ENCODE measurements around the gene BICDL1.

Gene BICDL1

DNA sequence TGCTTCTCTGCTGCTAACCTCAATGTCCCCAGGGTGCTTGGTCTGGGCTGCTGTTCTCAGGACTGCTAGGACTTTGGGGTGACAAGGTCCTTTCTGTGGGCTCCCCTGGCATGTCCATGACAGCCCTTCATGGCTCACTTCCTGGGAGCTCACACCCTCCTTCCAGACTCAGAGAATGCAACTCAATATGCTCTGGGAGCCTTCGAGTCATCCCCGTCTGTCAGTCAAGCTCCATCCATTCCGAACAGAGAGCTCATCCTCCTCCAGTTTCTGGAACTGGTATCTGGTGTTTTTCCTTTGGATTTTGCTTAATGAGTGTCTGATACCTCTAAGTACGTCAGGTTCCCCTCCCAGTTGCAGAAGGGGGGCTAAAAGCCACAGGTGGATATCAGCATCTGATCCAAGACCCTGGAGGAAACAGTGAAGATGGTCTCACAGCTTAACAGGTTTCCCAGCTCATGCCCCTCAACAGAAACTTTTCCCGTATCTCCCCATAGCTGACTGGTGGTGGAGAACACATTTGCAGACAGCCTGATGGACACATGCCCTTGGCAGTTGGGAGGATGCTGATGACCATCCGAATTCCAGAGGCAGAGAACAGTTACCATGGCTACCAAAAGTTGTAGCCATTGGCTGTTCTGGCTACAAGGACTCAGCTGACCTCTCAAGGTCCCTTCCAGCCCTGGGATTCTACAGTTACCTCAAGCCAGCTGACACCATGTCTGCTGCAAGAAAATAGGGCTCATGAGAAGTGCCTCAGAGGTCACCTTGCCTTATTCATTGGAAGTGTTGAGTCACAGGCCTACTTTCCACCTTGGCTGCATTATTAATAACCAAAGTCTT, 137.0 kb downstream of the BICDL1 start:
- no peak for DNase-seq (ENCODE audit: low read depth, low spot score)

DNA sequence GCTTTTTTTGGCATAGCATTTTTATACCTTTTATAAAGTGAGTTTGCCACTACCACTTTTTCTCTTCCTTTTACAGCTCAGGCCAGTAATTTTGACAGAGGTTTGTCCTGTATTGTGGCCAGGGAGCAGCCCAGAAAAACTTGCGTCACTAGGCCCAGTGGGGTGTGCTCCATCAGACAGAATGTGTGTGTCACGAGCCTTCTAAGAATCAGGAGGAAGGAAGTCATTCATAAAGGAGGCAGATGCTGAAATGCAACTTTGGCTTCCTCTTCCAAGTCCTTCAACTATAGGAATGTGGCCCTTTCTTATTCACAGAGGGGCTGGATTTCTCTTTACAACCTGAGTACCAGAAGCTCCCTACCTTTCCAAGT, 137.6 kb downstream of the BICDL1 start:
- no peak for DNase-seq (ENCODE audit: low read depth, low spot score)

DNA sequence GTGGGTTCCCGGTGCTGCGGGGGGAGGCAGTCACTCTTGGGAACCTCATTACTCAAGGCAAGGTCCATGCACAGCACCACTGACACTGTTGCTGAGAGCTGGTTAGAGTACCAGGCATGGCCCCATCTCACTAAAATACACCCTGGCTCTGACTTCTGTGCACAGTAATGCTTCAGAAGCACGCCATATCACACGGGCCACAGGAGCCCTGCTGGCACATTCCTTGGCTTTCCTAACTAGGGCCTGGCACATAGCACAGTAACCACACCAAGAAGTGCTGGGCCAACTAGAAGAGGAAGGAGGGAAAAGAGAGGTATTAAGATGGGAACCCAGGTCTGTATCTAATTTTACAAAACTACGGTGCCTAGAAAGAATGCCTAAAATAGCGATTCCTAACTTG, 141.0 kb downstream of the BICDL1 start:
- DNase-seq (ENCODE audit: low read depth, low spot score) = no peak

DNA sequence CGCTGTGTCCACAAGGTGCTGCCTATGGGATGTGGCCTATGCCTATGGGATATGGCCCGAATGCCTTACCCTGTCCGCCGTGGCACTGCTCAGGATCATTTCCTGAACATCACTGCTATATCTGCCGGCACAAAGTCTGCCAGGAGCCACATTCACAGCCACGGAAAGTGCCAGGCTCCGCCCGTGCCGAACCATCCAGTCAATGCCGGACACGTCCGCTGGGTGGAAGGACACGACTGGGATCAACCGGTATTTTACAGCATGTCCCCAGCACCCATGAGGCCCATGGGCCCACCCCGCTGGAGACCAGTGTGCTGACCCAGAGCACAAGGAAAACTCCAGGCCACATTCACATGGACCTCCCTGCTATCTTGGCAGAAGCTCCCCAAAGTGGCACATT, 142.1 kb downstream of the BICDL1 start:
- no peak for DNase-seq (ENCODE audit: low read depth, low spot score)

DNA sequence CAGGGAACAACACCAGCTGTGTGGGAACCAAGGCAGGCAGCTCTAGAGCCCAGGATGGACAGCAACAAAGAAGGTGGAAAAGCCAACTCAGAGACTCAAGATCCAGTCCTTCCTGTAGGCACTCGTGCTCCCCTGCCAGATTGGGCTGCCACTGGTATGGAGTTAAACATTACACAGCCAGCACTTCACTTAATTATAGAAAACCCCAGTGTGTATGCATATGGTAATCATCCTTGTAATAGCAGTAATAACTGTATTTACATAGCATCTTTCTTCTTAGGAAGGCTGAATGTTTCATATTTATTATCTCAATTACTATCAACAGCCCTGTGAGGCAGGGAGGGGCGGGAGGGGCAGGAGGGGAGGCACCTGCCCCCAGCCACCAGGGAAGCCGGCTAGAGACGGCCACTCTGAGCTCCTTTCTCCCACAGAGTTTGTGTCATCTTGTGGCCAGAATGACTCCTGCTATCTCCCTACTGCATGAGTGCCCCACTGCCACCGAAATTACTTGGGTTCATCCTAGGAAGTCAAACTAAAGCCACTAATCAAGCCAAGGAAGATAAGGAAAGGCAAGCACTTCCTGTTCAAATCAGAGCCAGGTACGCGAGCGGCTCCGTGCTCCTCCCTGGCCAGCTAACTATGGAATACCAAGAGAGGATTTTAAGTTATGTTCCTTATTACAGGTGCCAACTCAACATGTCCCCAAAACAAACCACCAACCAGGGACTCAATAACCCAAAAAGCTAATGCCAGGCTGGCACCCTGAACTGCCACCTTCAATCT, 143.2 kb downstream of the BICDL1 start:
- DNase-seq (ENCODE audit: low read depth, low spot score) = no peak

DNA sequence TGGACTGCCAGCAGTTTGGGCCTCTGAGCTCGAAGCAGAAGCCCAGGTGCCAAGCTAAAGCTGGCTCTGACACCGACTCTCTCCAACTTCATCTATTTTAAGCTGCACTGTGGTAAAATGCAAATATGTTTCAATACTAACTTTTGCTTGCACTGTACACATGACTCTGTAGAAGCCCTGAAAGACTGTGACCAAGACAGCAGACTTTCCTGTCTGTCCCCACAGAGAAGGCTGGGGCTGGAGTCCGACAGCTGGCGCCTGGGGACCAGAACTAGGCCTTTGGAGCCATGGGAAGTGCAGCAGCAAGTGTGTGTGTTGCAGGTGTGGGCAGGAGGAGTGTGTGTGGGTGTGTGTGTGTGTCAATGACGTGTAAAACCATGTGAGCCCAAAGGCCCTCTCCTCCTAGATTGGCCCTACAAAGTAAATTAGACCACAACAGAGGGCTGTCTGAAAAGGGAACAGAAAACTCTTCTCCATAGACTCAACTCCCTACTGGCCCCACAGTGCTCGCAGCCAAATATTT, 143.9 kb downstream of the BICDL1 start:
- DNase-seq (ENCODE audit: low read depth, low spot score) = no peak

DNA sequence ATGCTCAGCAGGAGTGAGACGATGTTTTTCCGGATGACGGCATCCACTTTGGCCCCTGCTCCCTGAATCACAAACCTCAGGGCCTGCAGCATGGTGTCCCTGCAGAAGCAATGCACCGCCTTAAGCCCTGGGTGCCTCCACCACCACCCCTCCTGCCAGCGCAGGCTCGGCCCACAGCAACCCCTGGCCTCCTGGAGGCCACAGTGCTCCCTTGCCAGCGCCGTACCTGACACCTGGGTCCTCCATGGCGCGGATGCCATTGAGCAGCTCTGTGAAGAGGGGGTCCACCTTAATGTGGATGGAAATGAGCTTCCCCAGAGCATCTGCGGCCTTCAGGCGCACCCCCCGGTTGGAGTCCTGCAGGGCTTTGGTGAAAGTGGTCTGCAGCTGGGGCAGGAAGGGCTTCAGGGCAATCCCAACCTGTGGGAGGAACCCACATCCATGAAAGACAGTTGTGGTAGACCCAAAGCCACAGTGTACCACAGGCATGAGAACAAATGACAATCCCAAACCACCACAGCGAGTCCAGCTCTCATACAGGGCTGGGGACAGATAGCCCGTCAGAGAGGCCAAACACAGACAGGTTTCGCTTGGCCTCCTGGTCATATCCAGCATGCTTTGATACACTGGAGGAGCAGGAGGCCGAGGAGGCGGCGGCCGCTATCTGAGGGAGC, 145.4 kb downstream of the BICDL1 start:
- DNase-seq (ENCODE audit: low read depth, low spot score) = no peak

DNA sequence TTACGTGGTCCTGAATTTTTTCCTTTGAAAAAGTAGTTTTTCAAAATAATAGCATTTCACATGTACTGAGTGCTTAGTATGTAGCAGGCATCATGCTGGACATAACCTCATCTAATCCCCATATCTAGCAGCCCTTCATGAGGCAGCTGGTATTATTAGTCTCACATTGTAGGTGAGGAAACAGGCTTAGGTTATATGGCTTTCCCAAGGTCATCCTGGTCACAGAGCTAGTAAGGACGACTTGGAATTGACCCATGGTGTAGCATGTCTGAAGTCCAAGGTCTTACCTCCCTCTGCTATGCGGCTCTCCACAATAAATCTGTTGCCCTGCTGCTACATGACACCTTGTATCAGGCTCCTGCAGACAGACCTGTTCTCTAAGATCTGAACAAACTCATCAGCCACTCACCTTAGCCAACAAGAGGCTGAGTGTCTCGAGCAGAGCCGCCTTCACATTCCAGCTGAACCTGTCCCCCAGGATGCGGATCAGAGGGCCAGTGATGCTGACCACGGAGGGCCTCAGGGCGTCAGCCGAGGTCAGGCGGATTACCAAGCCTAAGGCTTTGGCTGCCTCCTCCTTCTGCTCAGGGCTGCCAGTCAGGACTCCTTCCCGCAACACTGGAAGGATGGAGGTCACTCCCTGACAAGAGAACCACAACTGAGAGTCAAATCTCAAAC, 147.2 kb downstream of the BICDL1 start:
- no peak for DNase-seq (ENCODE audit: low read depth, low spot score)

DNA sequence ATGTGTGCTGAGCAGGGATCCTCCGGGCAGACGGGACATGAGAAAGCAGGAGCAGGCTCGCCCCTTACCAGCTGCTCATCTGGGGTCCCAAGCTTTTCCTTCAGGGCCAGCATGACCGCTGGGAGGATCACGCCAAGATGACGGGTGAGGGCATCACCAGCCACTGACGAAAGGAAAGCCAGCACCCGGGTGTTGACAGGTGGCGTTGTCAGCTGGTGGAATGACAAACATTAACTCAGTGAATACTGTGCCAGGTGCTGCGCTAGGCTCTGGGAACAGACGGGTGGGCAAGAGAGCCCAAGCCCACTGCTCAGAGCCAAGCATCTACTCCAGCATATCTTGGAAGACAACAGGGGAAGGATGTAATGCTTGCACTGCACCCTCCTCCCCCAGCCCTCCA, 148.8 kb downstream of the BICDL1 start:
- no peak for DNase-seq (ENCODE audit: low read depth, low spot score)

DNA sequence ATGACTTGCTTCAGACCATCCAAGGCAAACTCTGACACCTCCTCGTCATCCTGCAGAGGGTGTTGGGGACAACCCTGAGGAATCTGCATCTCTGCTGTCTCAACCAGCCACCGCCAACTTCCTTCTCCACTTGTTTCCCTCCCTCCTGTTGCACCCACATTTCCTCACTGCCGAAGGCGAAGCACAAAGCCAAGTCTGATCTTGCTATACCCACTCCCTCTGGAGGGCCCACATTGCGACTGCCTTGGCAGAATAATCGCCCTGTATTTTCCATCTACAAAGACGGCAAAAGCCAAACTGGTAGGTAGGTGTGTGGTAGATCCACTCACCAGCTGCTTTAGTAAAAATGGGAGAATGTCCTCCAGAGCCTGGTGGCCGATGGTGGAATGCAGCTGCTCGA, 149.3 kb downstream of the BICDL1 start:
- DNase-seq (ENCODE audit: low read depth, low spot score) = no peak

DNA sequence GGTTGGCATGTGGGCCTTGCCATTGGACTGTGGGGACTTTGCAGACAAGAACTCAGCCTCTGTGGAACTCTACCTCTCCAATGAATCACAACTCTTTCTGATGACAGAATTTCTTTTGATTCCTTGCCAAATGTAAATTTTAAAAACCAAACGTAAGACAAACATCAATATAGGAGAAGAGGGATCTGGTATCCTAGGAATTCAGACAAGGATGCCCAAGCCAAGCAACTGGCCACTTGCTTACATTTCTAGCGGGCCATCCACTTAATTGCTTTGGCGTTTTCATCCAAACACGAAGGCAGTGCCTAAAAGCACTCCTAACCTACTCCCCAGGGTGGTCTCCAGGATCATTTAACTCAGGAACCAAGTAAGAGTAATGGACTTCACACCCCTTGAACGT, 150.9 kb downstream of the BICDL1 start:
- DNase-seq (ENCODE audit: low read depth, low spot score) = no peak

DNA sequence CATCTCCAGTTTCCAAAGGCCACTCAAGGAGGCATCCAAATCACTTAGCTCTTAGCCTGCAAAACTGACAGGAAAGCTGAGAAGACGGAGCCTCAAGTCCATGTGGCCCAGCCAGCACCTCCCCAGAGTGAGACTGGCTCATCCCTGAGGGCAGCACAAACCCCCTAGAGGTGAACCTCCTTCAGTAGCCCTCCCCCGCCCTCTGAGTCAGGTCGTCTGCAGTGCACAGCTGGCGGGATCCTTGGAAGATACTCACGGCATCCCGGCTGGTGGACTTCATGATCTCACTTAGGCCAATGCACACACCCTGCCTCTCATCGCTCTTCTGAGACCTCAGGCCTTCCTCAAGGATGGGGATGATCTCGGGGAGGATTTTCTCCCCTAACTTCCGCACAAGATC, 151.6 kb downstream of the BICDL1 start:
- no peak for DNase-seq (ENCODE audit: low read depth, low spot score)

DNA sequence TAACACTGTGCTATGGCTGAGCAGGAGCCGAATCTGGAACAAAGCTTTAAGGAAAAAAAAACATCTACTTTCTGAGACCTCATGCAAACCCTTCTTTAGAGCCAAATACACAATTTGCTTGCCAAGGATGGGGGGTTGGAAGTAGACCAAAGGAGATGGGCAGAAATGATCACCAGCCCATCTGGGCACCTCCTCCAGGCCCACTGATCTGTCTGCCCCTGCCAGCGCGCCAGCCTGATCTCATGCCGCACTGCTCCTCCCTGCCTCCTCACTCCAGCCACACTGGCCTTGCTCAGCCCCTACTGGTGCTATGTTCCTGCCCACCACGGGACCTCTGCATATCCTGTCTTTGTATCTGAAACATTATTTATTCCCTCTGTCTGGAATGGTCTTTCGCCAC, 152.3 kb downstream of the BICDL1 start:
- DNase-seq (ENCODE audit: low read depth, low spot score) = no peak

DNA sequence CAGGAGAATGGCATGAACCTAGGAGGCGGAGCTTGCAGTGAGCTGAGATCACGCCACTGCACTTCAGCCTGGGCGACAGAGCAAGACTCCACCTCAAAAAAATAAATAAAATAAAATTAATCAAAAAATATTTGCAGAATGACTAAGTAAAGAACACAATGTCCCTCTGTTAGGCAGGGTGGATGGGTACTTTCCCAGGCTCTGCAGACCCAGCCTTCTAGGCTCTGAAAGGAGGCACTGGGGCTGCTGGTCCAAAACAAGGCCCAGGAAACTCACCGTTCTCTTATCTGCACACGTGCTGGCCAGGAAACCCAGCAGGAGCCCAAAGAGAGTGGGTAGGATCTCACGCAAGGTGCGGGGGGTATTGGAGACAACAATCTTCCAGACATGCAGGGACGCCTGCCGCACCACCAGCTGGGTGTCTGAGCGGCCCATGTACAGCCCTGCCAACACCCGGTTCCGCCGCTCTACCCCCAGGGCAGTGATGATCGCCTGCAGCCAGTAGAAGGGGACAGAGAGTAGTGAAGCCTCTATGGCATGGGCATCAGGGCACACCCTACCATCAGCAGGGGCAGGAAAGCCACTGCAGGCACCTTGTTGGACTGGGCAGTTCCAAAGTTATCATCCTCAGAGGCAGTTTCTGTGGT, 153.3 kb downstream of the BICDL1 start:
- DNase-seq (ENCODE audit: low read depth, low spot score) = no peak

All from activated naive CD8-positive, alpha-beta T cell treated with anti-CD3 and anti-CD28 coated beads, Interleukin-2, amount 50 U/mL, for 16 hours (primary cell).